Measurements from ENCODE around the gene MAPT. TPM values are rescaled to one million over a fixed set of nuclear protein-coding genes. Genes with fewer than 3 reads are reported as not detected.

The MAPT gene
- total RNA-seq, 4 donors from 2014 or later, result 1.7 to 2.3 (median 1.8) TPM

GRCh38 chr17:45907750-45908395, 13.5 kb downstream of the MAPT start:
- WGBS, 2 donors (ENCODE audit: low coverage in 1 of 2), result 72 to 76% methylated on average over 3 to 11 of the region's 11 CpGs

DNA sequence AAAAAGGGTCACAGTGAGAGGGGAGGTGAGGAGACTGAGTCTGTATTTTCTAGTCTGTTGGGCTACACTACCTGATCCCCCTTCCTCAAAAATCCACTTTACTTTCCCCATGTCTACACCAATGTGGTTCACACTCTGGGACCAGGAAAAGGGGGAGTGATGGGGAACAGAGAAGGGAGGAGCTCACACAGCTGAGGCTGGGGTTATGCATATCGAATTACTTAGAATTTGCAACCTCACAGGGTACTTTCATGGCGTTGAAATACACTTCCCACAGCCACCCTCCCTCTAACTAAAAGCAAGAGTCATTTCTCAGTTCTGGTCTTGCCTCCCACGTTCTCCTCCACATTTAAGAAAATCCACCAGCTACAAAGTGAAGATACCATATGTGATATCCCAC, 14.1 kb downstream of the MAPT start:
- intact Hi-C loops (cut with DNase I; ENCODE audit: low total_unique reads) (no loop called here), in situ Hi-C loops (cut with MboI; ENCODE audit: low pct_ligation_motif_present in 1 of 4, low pct_unique_long_range_greater_than_20kb in 1 of 4, low sequenced_read_pairs in 3 of 4) (no loop called here)
- TF ChIP-seq POLR2AphosphoS5 (IDR thresholded peaks at IDR 0.05) (no peak), CTCF (IDR thresholded peaks at IDR 0.05) (no peak), EP300 (IDR thresholded peaks at IDR 0.05; ENCODE audit: low read depth) (no peak), POLR2A (IDR thresholded peaks at IDR 0.05) (no peak)
- Histone ChIP-seq H3K36me3 (no peaks in the 10 kb centered on the region), H3K27ac (no peak overlapping the region), H3K4me1 (no peaks in the 10 kb centered on the region), H3K9me3 (no peaks in the 10 kb centered on the region), H3K4me3 (no peak overlapping the region), H3K27me3 (peaks cover 24% of the 10 kb centered on the region)
- no peak for DNase-seq
- WGBS, 2 donors (ENCODE audit: low coverage in 1 of 2), result 35 to 60% methylated on average over 1 to 3 of the region's 3 CpGs

More at GRCh38 chr17:45907750-45908395, 13.5 kb downstream of the MAPT start:
- TF ChIP-seq CTCF (IDR thresholded peaks at IDR 0.05), result no peak
- TF ChIP-seq POLR2A (IDR thresholded peaks at IDR 0.05), result no peak
- no peak for TF ChIP-seq POLR2AphosphoS5 (IDR thresholded peaks at IDR 0.05)
- no peak for TF ChIP-seq EP300 (IDR thresholded peaks at IDR 0.05; ENCODE audit: low read depth)
- Histone ChIP-seq H3K9me3 (no peaks in the 10 kb centered on the region), H3K27me3 (peaks cover 27% of the 10 kb centered on the region), H3K27ac (no peak overlapping the region), H3K36me3 (no peaks in the 10 kb centered on the region), H3K4me1 (no peaks in the 10 kb centered on the region), H3K4me3 (no peak overlapping the region)
- DNase-seq, result no peak
- in situ Hi-C loops (cut with MboI; ENCODE audit: low pct_ligation_motif_present in 1 of 4, low pct_unique_long_range_greater_than_20kb in 1 of 4, low sequenced_read_pairs in 3 of 4), result no loop called here
- intact Hi-C loops (cut with DNase I; ENCODE audit: low total_unique reads), result no loop called here

GRCh38 chr17:45908935-45909334, 14.6 kb downstream of the MAPT start:
- no peaks in the 10 kb centered on the region for H3K9me3 ChIP-seq
- no peak overlapping the region for H3K4me3 ChIP-seq
- in situ Hi-C loops (cut with MboI; ENCODE audit: low pct_ligation_motif_present in 1 of 4, low pct_unique_long_range_greater_than_20kb in 1 of 4, low sequenced_read_pairs in 3 of 4), result no loop called here
- WGBS, 2 donors (ENCODE audit: low coverage in 1 of 2), result 83% methylated on average over 6 of the region's 8 CpGs; no CpG with 5 or more reads in 1 of the 2 donors
- peaks cover 24% of the 10 kb centered on the region for H3K27me3 ChIP-seq
- intact Hi-C loops (cut with DNase I; ENCODE audit: low total_unique reads), result no loop called here
- TF ChIP-seq CTCF (IDR thresholded peaks at IDR 0.05) (no peak), POLR2A (IDR thresholded peaks at IDR 0.05) (no peak), POLR2AphosphoS5 (IDR thresholded peaks at IDR 0.05) (no peak), EP300 (IDR thresholded peaks at IDR 0.05; ENCODE audit: low read depth) (no peak)
- no peak for DNase-seq
- H3K27ac ChIP-seq, result no peak overlapping the region
- H3K36me3 ChIP-seq, result no peaks in the 10 kb centered on the region
- no peaks in the 10 kb centered on the region for H3K4me1 ChIP-seq

- 87% methylated on average over 3 of the region's 3 CpGs; no CpG with 5 or more reads in 1 of the 2 donors for WGBS, 2 donors (ENCODE audit: low coverage in 1 of 2)
- in situ Hi-C loops (cut with MboI; ENCODE audit: low pct_ligation_motif_present in 1 of 4, low pct_unique_long_range_greater_than_20kb in 1 of 4, low sequenced_read_pairs in 3 of 4), result no loop called here
- Histone ChIP-seq H3K27me3 (peaks cover 15% of the 10 kb centered on the region), H3K27ac (no peak overlapping the region), H3K36me3 (no peaks in the 10 kb centered on the region), H3K4me1 (no peaks in the 10 kb centered on the region), H3K4me3 (no peak overlapping the region), H3K9me3 (no peaks in the 10 kb centered on the region)
- DNase-seq, result no peak
- intact Hi-C loops (cut with DNase I; ENCODE audit: low total_unique reads), result no loop called here
- no peak for TF ChIP-seq POLR2A (IDR thresholded peaks at IDR 0.05)
- no peak for TF ChIP-seq CTCF (IDR thresholded peaks at IDR 0.05)
- TF ChIP-seq POLR2AphosphoS5 (IDR thresholded peaks at IDR 0.05), result no peak
- TF ChIP-seq EP300 (IDR thresholded peaks at IDR 0.05; ENCODE audit: low read depth), result no peak
Observed at GRCh38 chr17:45910667-45911066, 16.3 kb downstream of the MAPT start.
